Activated naive CD4-positive, alpha-beta T cell treated with anti-CD3 and anti-CD28 coated beads, Interleukin-2, amount 50 U/mL, for 72 hours (primary cell): ENCODE results near the gene ADISSP. TPM values are rescaled to one million over a fixed set of nuclear protein-coding genes. Genes with fewer than 3 reads are reported as not detected.

Experiments used
- ATAC-seq, 2 donors: fragments of 150-1000 bp; cut with Tn5 transposase; 2 replicates each; pipeline ENCODE4 v1.10.0; 2021; ENCODE audit warnings: mild to moderate bottlenecking in 2 of 2, moderate library complexity in 2 of 2
- DNase-seq, 2 donors: peaks; one replicate each; pipeline ENCODE4 v3.0.0; 2021 to 2022; ENCODE audit warnings: low spot score in 2 of 2
- H3K27ac Mint-ChIP-seq, 2 donors: one replicate each; pipeline ENCODE4 v1.8.0; 2022; ENCODE audit warnings: mild to moderate bottlenecking in 2 of 2, mixed read lengths in 2 of 2
- H3K36me3 Mint-ChIP-seq, 2 donors: one replicate each; pipeline ENCODE4 v1.8.0; 2022; ENCODE audit warnings: mixed read lengths in 2 of 2
- H3K9me3 Mint-ChIP-seq, 2 donors: one replicate each; pipeline ENCODE4 v1.8.0; 2022; ENCODE audit warnings: mixed read lengths in 2 of 2
- total RNA-seq, 2 donors: library from RNA; stranded (reverse); gene quantifications; one replicate each; pipeline ENCODE4 v1.2.3, GENCODE V29; 2022

Gene ADISSP
- total RNA-seq, 2 donors from 2014 or later, result 44.7 to 45.0 TPM

- Mint-ChIP-seq H3K27ac (peak within 1 kb of the TSS; percentile 44 to 63), H3K36me3 (peaks cover 8 to 9% of the 10 kb centered on the region in 2 donors), H3K9me3 (no peaks in the 10 kb centered on the region)
- DNase-seq (peak; percentile 92 to 99), ATAC-seq (peak; percentile 94 to 96)
Measured at GRCh38 chr20:3786665-3787323, 19.2 kb upstream of the ADISSP start, which contains the start of gene CENPB. CENPB (minus strand) TSS chr20:3786740; CDS start chr20:3786483, 257 bp downstream.

DNA sequence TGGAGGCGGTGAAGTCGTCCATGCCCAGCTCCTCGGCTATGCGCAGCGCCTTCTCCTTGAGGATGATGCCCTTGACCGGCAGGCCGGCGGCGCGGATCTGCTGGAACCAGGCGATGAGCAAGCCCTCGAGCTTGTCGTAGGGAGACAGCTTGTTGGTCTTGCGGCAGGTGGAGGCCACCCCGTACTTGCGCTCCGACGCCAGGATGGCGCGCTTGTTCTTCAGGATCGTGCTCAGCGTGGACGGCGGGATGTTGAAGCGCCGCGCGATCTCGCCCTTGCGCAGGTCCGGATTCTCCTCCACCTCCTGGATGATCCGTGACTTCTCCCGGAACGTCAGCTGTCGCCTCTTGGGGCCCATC is 18.6 kb upstream of the ADISSP start:
- Mint-ChIP-seq H3K9me3 (no peaks in the 10 kb centered on the region), H3K27ac (peak overlapping the region in 1 of 2 donors; percentile 44), H3K36me3 (peaks cover 8 to 9% of the 10 kb centered on the region in 2 donors)
- DNase-seq, result no peak
- ATAC-seq, result peak; percentile 41 to 59

DNA sequence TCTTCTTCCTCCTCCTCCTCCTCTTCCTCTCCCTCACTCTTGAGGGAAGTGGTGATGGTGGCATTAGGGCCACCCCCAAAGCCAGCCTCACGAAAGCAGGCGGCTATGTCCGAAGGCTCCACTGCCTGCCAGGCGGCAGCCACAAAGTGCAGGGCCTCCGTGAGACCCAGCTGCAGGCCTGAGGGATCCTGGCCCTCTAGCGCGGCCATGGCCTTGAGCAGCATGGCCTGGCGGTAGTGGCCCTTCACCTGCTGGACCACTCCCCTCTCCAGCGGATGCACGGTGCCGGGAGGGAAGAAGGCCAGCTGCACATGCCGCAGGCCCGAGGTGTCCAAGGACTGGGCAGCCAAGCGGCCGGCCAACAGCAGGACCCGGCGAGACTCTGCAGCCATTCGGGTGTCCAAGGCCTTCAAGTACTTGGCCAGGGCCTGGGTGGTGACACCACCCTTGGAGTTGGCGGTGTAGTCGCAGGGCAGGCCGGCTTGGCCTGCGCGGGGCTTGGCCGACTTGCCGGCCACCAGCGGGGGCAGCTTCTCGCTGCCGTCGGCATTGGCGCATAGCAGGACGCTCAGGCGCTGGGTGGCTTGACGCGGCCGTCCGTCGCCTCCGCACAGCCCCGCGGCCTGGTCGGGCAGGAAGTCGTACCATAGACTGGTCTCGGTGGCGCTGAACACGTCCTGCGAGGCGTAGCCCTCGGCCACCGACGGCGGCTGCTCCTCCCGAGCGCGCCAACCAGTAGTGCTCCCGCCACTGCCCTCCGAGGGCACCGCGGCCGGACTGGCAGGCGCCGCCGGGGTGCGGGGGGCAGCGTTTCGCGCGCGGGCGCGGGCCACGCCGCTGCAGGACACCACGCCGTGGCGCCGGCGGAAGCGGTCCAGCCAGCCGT is 17.9 kb upstream of the ADISSP start:
- no peak for ATAC-seq
- DNase-seq, result no peak
- Mint-ChIP-seq H3K9me3 (no peaks in the 10 kb centered on the region), H3K27ac (peak overlapping the region in 1 of 2 donors; percentile 51), H3K36me3 (peaks cover 8 to 9% of the 10 kb centered on the region in 2 donors)

- Mint-ChIP-seq H3K9me3 (no peaks in the 10 kb centered on the region), H3K27ac (peak overlapping the region; percentile 51 to 63), H3K36me3 (peaks cover 8 to 9% of the 10 kb centered on the region in 2 donors)
- DNase-seq (no peak), ATAC-seq (no peak)
Measured at GRCh38 chr20:3784863-3785239, 17.3 kb upstream of the ADISSP start.

GRCh38 chr20:3784216-3784853 is 16.8 kb upstream of the ADISSP start:
- DNase-seq (no peak), ATAC-seq (no peak)
- Mint-ChIP-seq H3K27ac (peak overlapping the region; percentile 51 to 63), H3K36me3 (peaks cover 8 to 9% of the 10 kb centered on the region in 2 donors), H3K9me3 (no peaks in the 10 kb centered on the region)

DNA sequence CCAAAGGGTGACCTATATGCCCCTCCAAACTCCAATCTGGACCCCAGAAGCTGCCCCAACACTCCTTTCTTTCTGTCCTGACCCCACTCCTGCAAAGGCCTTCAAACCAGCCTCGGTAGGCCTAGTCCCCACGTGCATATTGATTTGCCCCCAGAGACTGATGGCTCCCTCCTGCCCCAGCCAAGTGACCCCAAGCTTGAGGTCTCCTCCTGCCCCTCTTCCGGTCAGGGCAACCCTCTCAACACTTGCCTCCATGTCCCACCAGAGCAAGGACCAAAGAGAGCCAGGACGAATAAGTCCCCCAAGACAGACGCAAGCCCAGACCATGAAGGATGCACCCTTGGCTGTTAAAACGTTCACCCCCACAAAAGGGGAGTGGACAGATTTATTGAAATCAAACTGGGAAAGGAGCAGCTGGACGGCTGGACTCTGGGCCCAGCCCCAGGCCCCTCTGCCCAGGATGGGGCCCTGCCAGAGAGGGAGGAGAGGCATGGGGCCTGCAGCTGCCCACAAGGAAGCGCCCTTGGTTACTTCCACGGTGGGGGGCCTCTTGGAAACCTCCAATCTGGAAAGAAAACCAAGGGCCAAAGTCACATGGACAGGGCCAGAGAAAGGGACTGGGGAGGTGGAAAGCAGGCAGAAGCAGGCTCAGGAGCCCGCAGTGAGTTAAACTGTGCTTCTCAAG is 16.1 kb upstream of the ADISSP start:
- no peak for ATAC-seq

GRCh38 chr20:3783068-3783489 is 15.5 kb upstream of the ADISSP start:
- H3K27ac Mint-ChIP-seq, result peak overlapping the region in 1 of 2 donors; percentile 19
- peaks cover 8 to 9% of the 10 kb centered on the region in 2 donors for H3K36me3 Mint-ChIP-seq
- DNase-seq (no peak), ATAC-seq (no peak)
- H3K9me3 Mint-ChIP-seq, result no peaks in the 10 kb centered on the region

More for the DNA sequence above, 16.1 kb upstream of the ADISSP start:
- no peaks in the 10 kb centered on the region for H3K9me3 Mint-ChIP-seq
- H3K27ac Mint-ChIP-seq, result peak overlapping the region in 1 of 2 donors; percentile 19
- DNase-seq, result no peak
- H3K36me3 Mint-ChIP-seq, result peaks cover 8 to 9% of the 10 kb centered on the region in 2 donors

DNA sequence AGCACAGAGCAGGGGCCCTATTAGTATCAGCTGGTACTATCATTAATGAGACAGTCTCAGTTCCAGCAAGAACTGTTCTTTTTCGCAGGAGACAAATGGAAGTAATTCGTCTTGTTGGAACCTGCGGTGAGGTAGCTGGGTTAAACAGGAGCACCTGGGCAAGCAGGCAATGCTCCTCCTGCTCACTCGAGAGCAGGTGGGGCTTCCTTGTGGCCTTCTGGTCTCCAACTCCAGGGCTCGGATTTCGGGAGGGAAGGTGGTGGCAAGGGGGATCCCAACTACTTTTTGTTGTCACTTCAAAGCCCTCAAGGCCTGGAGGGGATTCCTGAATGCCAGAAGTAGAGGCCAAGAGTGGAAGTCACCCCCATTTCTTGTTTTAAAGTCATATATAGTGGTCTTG is 15.0 kb upstream of the ADISSP start:
- Mint-ChIP-seq H3K9me3 (no peaks in the 10 kb centered on the region), H3K27ac (no peak overlapping the region), H3K36me3 (peaks cover 8 to 9% of the 10 kb centered on the region in 2 donors)
- DNase-seq (no peak), ATAC-seq (no peak)

DNA sequence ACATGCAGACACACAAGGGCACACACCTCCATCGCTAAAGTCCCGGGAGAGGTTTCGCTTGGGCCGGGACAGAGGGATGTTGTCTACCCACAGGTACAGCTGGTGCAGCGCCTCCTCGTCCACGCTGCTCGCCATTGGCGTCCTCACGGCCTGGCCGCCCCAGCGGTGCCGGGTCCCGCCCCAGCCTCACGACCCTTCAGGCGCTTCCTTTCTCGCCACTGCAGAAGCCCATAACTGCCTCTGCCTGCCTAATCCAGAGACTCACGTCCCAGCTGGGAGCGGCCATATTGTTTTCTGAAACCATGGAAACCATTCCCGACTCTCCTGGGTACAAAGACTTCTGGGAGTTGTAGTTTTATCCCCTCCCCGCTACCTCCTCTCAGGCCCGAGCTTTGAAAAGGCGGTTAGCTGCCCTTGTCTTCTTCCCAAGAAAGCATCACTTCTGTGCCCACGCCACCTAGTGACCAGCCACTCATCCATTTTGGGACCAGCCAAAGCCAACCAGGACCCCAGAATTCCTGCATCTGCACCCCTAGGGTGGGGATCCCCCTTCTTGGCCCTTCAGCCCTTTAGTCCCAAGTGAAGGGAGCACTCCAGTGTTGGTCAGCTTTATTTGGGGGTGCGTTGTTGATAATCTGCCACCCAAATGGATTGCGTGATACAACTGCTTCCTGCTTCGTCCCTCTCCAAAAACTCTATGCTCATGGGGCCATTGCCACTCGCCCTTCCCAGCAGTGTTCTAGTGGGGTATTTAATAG is 13.8 kb upstream of the ADISSP start, which contains the start of gene SPEF1:
SPEF1 (minus strand) TSS at position 296 of the 758 bp plus-strand sequence; CDS start at position 135, 161 bp downstream.
- H3K9me3 Mint-ChIP-seq, result no peaks in the 10 kb centered on the region
- peak within 1 kb of the TSS in 1 of 2 donors; percentile 74 for H3K27ac Mint-ChIP-seq
- H3K36me3 Mint-ChIP-seq, result peaks cover 8 to 9% of the 10 kb centered on the region in 2 donors
- peak in 1 of 2 donors; percentile 42 for DNase-seq
- peak; percentile 17 to 62 for ATAC-seq

DNA sequence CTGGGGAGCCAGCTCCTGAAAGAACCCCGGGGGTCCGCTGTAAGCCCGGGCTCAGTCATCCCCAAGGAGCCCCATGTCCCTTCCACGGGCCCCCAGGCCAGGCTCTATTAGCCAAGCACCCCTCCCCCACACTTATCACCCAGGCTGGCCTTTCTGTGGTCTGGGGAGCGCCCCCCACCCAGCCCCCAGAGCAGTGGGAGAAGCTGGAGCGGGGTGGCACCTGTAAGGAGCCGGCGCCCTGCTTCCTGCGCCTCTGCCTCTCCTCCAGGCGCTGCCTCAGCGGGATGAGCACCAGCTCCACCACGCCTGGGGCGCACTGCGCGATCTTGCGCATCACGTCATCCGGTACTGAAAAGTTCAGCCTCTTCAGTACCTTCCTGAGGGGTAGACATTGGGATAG is 11.4 kb upstream of the ADISSP start:
- DNase-seq (no peak), ATAC-seq (no peak)
- Mint-ChIP-seq H3K9me3 (no peaks in the 10 kb centered on the region), H3K36me3 (no peaks in the 10 kb centered on the region), H3K27ac (no peak overlapping the region)

GRCh38 chr20:3777716-3778629 is 10.4 kb upstream of the ADISSP start:
- peak overlapping the region in 1 of 2 donors; percentile 51 for H3K27ac Mint-ChIP-seq
- H3K36me3 Mint-ChIP-seq, result no peaks in the 10 kb centered on the region
- DNase-seq (peak in 1 of 2 donors; percentile 53), ATAC-seq (peak; percentile 71 to 79)
- H3K9me3 Mint-ChIP-seq, result no peaks in the 10 kb centered on the region

GRCh38 chr20:3777381-3777715 is 9.8 kb upstream of the ADISSP start:
- no peaks in the 10 kb centered on the region for H3K9me3 Mint-ChIP-seq
- no peak for DNase-seq
- peak; percentile 40 to 63 for ATAC-seq
- peak overlapping the region in 1 of 2 donors; percentile 51 for H3K27ac Mint-ChIP-seq
- H3K36me3 Mint-ChIP-seq, result no peaks in the 10 kb centered on the region

DNA sequence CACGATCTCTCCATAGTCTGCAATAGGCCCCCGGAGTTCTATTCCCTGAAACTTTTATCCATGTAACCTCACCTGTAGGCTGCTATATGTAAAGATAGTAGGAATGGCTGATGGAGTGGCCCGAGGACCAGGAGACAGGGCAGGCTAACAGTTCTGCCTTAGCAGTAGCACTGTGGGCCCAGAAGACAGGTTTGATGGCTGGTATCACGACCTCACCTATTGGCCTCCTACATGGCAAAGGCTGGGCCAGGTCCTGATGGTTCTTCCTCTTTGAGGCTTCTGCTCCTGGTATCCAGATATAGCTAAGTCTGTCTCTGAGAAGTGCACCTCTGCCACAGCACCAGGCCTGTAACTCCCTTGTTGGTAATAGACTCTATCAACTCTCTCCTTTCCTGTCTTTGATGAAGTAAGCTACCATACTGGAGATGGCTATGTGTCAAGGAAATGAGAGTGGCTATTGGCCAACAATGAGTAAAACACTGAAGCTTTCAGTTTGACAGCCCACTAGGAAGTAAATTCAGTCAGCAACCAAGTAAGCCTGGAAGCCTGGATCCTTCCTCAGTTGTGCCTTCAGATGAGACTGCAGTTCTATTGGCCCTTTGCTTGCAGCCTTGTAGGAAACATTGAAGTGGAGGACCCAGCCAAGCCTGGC is 8.0 kb upstream of the ADISSP start:
- DNase-seq (no peak), ATAC-seq (peak in 1 of 2 donors; percentile 17)
- Mint-ChIP-seq H3K27ac (no peak overlapping the region), H3K36me3 (no peaks in the 10 kb centered on the region), H3K9me3 (no peaks in the 10 kb centered on the region)

DNA sequence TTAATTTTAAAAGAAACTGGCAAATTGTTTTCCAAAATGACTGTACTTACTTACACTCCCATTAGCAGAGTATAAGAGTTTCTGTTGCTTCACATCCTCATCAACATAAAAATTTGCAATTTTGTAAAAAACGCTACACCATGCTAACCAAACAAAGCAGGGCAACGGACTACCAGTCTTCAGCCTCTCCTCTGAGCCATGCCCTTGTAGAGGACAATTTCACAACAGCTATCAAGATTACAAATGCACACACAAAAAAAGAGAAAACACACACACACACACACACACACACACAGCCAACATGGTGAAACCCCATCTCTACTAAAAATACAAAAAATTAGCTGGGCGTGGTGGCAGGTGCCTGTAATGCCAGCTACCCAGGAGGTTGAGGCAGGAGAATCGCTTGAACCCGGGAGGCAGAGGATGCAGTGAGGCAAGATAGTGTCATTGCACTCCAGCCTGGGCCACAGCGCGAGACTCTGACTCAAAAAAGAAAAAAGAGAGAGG is 4.1 kb upstream of the ADISSP start:
- no peak for DNase-seq
- Mint-ChIP-seq H3K27ac (no peak overlapping the region), H3K36me3 (no peaks in the 10 kb centered on the region), H3K9me3 (no peaks in the 10 kb centered on the region)
- no peak for ATAC-seq
